Cardiac muscle cell (in vitro differentiated cells and primary cell): ENCODE measurements around the gene DUSP28. TPM values are rescaled to one million over a fixed set of nuclear protein-coding genes. Genes with fewer than 3 reads are reported as not detected.
A peak's percentile ranks its signal among the peaks of the same experiment; 100 is the strongest.

Experiments used
- DNase-seq, 2 donors: peaks; one replicate each; pipeline versions ENCODE4 v3.0.0 to v3.0.0-alpha.2; 2010 to 2017; ENCODE audit warnings: low read depth in 1 of 2, low spot score in 1 of 2
- H3K27ac ChIP-seq: fragments of 200-600 bp; sonication (generic); 2 replicates; pipeline ENCODE4 v1.5.1; 2016
- H3K27me3 ChIP-seq: fragments of 200-600 bp; sonication (generic); 2 replicates; pipeline ENCODE4 v1.6.0; 2016; ENCODE audit warnings: control low read depth
- H3K36me3 ChIP-seq: fragments of 200-600 bp; sonication (generic); 2 replicates; pipeline ENCODE4 v1.5.1; 2016; ENCODE audit warnings: control low read depth
- H3K4me1 ChIP-seq: fragments of 200-600 bp; sonication (generic); 2 replicates; pipeline ENCODE4 v1.8.1; 2017; ENCODE audit warnings: low read depth, mild to moderate bottlenecking, mixed run types
- H3K4me3 ChIP-seq: fragments of 200-600 bp; sonication (generic); 2 replicates; pipeline ENCODE4 v1.5.1; 2016; ENCODE audit warnings: mild to moderate bottlenecking
- H3K9me3 ChIP-seq: fragments of 200-600 bp; sonication (generic); 2 replicates; pipeline ENCODE4 v1.5.1; 2017; ENCODE audit warnings: low read depth, mild to moderate bottlenecking, control low read depth
- polyA plus RNA-seq: library from polyadenylated mRNA; unstranded; fragments of >200 nt; fragmentation: Nextera tagmentation; extraction: Ambion mirVana; gene quantifications from 2 replicates; pipeline ENCODE4 v1.2.1, GENCODE V29; 2016
- total RNA-seq: library from RNA; depleted of rRNA; stranded (reverse); fragments of >200 nt; gene quantifications from 2 replicates; pipeline ENCODE4 v1.2.3, GENCODE V29; 2016
- TF ChIP-seq, protein P1 (sequence below): IDR thresholded peaks from 2 replicates; pipeline ENCODE4 v1.5.1; 2012; ENCODE audit warnings: low read depth, mild to moderate bottlenecking, low read length

The DUSP28 gene
- total and polyA plus RNA-seq, 2 experiments from 2014 or later = 10.2 to 24.9 TPM

- DNase-seq = peak in 1 of 2 donors; percentile 66
- Histone ChIP-seq H3K4me1 (no peaks in the 10 kb centered on the region), H3K9me3 (no peaks in the 10 kb centered on the region), H3K27me3 (no peaks in the 10 kb centered on the region), H3K27ac (peak overlapping the region; percentile 69), H3K4me3 (no peak overlapping the region), H3K36me3 (peaks cover 14% of the 10 kb centered on the region)
- TF ChIP-seq, protein P1, sequence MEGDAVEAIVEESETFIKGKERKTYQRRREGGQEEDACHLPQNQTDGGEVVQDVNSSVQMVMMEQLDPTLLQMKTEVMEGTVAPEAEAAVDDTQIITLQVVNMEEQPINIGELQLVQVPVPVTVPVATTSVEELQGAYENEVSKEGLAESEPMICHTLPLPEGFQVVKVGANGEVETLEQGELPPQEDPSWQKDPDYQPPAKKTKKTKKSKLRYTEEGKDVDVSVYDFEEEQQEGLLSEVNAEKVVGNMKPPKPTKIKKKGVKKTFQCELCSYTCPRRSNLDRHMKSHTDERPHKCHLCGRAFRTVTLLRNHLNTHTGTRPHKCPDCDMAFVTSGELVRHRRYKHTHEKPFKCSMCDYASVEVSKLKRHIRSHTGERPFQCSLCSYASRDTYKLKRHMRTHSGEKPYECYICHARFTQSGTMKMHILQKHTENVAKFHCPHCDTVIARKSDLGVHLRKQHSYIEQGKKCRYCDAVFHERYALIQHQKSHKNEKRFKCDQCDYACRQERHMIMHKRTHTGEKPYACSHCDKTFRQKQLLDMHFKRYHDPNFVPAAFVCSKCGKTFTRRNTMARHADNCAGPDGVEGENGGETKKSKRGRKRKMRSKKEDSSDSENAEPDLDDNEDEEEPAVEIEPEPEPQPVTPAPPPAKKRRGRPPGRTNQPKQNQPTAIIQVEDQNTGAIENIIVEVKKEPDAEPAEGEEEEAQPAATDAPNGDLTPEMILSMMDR = no peak
Observed at GRCh38 chr2:240593703-240594451, 33.7 kb downstream of the DUSP28 start.

DNA sequence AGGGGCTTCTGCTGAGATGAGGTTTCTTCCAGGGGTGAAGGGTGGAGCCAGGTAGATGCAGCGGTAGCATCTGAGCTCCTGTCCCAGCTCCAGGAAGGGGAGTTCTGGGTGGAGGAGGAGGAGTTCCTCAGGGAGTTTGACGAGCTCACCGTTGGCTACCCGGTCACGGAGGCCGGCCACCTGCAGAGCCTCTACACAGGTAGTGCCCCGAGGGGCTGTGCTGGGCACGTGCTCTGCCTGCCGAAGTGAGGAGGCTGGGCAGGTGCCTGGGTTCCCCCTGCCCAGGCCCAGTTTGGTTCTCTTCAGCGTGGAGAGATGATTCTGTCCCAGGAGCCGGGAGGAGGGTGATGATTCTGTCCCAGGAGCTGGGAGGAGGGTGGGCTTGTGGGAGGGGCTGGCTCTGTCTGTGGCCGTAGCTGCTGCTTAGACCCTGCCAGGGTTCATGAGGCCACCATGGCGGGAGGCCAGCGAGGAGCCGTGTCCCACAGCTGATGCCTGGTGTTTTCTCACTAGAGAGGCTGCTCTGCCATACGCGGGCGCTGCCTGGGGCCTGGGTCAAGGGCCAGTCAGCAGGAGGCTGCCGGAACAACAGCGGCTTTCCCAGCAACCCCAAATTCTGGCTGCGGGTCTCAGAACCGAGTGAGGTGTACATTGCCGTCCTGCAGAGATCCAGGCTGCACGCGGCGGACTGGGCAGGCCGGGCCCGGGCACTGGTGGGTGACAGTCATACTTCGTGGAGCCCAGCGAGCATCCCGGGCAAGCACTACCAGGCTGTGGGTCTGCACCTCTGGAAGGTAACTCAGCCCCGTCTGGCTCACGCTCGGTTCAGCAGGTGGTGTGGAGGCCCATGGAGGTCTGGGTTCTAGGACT, 34.6 kb downstream of the DUSP28 start:
- H3K9me3 ChIP-seq = no peaks in the 10 kb centered on the region
- H3K4me3 ChIP-seq = no peak overlapping the region
- DNase-seq = no peak
- TF ChIP-seq, protein P1 = no peak
- H3K4me1 ChIP-seq = no peaks in the 10 kb centered on the region
- H3K27me3 ChIP-seq = no peaks in the 10 kb centered on the region
- peaks cover 9% of the 10 kb centered on the region for H3K36me3 ChIP-seq
- peak overlapping the region; percentile 69 for H3K27ac ChIP-seq

- H3K4me3 ChIP-seq = no peak overlapping the region
- no peaks in the 10 kb centered on the region for H3K27me3 ChIP-seq
- peak overlapping the region; percentile 69 for H3K27ac ChIP-seq
- no peaks in the 10 kb centered on the region for H3K4me1 ChIP-seq
- TF ChIP-seq, protein P1 = peak; percentile 21
- DNase-seq = peak; percentile 9 to 44
- peaks cover 8% of the 10 kb centered on the region for H3K36me3 ChIP-seq
- H3K9me3 ChIP-seq = no peaks in the 10 kb centered on the region
Observed at GRCh38 chr2:240595381-240596079, 35.4 kb downstream of the DUSP28 start.

GRCh38 chr2:240596080-240596460, 35.9 kb downstream of the DUSP28 start:
- DNase-seq = no peak
- Histone ChIP-seq H3K4me1 (no peaks in the 10 kb centered on the region), H3K9me3 (no peaks in the 10 kb centered on the region), H3K27ac (no peak overlapping the region), H3K27me3 (no peaks in the 10 kb centered on the region), H3K4me3 (no peak overlapping the region), H3K36me3 (peaks cover 4% of the 10 kb centered on the region)
- TF ChIP-seq, protein P1 = no peak

DNA sequence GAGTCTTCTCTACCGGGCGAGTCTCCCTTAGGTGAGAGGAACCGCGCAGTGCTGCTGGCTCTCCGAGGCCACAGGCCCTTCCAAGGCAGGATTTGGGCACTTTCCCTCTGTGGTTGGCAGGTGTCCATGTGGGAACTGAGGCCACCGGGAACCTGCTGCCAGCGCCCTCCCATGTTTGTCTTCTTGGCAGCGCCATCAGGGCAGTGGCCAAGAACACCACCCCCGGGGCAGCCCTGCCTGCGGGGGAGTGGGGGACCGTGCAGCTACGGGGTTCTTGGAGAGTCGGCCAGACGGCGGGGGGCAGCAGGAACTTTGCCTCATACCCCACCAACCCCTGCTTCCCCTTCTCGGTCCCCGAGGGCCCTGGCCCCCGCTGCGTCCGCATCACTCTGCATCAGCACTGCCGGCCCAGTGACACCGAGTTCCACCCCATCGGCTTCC, 36.4 kb downstream of the DUSP28 start:
- no peaks in the 10 kb centered on the region for H3K4me1 ChIP-seq
- peaks cover 3% of the 10 kb centered on the region for H3K36me3 ChIP-seq
- TF ChIP-seq, protein P1 = no peak

More for the DNA sequence above, 36.4 kb downstream of the DUSP28 start:
- H3K4me3 ChIP-seq = no peak overlapping the region
- no peak overlapping the region for H3K27ac ChIP-seq
- H3K9me3 ChIP-seq = no peaks in the 10 kb centered on the region
- DNase-seq = no peak
- no peaks in the 10 kb centered on the region for H3K27me3 ChIP-seq
